ES-I3 (cell line): ENCODE data around the gene METTL21A.

ENCODE experiments used
- H3K36me3 ChIP-seq: 2 replicates; pipeline ENCODE4 v1.6.1; 2013; ENCODE audit warnings: mild to moderate bottlenecking, low read length, control low read depth, moderate library complexity; ENCODE audit not compliant: insufficient read depth
- H3K4me1 ChIP-seq: 2 replicates; pipeline ENCODE4 v1.6.1; 2013; ENCODE audit warnings: mild to moderate bottlenecking, control low read depth, low read length; ENCODE audit not compliant: insufficient read depth
- H3K9ac ChIP-seq: 2 replicates; pipeline ENCODE4 v1.6.1; 2013; ENCODE audit warnings: low read depth, mild to moderate bottlenecking, low read length, moderate library complexity
- H3K9me3 ChIP-seq: 2 replicates; pipeline ENCODE4 v1.6.1; 2013; ENCODE audit warnings: mild to moderate bottlenecking, low read length, moderate library complexity; ENCODE audit not compliant: control insufficient read depth, insufficient read depth

The METTL21A gene

DNA sequence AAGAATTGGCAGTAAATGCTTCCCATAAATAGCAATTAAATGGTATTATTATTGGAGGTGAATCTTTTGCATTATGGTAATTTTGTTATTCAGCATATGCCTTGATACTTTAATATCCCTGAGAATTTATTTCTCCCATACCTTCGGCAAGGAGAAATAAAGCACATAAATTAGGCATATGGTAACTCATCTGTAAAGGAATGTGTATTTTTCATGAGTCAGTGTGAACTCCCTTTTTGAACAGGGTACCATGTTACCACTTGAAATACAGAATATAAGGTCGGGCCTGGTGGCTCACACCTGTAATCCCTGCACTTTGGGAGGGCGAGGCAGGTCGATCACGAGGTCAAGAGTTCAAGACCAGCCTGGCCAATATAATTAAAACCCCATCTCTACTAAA is 18.4 kb downstream of the METTL21A start:
- Histone ChIP-seq H3K9ac (no peak overlapping the region), H3K36me3 (no peaks in the 10 kb centered on the region), H3K4me1 (no peaks in the 10 kb centered on the region), H3K9me3 (no peaks in the 10 kb centered on the region)

DNA sequence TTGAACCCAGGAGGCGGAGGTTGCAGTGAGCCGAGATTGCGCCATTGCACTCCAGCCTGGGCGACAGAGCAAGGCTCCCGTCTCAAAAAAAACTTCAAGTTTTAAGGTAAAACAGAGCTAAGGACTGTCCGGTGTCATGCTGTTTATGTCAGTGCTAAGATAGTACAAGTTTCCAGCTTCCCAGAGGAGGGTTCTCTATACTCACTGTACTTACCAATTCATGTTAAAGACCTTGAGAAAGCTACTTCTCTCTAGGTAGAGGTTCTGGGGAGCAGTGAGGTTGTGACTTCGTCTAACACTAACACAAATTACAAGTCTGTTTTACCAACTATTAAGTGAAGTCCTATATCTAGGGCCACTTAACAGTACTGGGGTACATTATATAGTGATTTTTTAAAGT is 18.8 kb downstream of the METTL21A start:
- Histone ChIP-seq H3K36me3 (no peaks in the 10 kb centered on the region), H3K9ac (no peak overlapping the region), H3K9me3 (no peaks in the 10 kb centered on the region), H3K4me1 (no peaks in the 10 kb centered on the region)

DNA sequence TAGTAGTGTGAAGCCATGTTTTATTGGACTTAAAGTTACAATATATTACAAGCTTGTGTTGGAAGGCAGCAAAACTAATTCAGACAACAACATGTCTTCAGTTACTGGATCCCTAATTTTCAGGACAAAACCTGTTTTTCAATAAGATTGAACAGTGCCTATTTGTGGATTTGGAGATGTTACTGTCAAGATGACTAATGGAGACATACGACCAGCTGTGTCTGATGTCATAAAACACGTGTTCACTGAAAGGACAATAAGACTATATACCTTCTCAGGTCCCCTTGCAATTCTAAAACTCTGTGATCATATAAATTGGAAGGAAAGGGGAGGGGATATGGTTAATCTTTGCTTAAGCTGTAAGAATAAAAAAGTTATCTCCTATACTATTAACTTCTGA is 21.7 kb downstream of the METTL21A start:
- no peak overlapping the region for H3K9ac ChIP-seq
- no peaks in the 10 kb centered on the region for H3K9me3 ChIP-seq
- no peaks in the 10 kb centered on the region for H3K36me3 ChIP-seq
- H3K4me1 ChIP-seq = no peaks in the 10 kb centered on the region

DNA sequence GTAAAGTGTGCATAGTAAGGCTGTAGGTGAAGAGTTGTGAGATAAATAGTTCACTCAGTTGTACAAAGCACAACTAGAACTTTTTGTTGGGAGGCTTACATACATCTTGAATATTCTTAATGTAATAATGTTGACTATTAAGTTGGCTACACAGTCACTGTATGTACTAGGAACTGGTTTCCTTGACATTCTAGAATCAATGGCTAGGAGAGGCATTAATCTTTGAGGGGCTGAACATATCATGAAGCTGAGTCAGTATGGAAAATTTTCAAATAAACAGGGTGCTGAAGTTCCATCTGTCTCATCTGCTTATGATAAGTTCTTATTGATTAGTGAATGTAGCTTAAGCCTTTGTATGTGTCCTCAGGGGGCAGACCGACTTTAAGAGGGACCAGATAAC is 23.4 kb downstream of the METTL21A start:
- Histone ChIP-seq H3K36me3 (peaks cover 5% of the 10 kb centered on the region; the same call in 1 of the 2 replicates), H3K4me1 (no peaks in the 10 kb centered on the region), H3K9me3 (no peaks in the 10 kb centered on the region), H3K9ac (no peak overlapping the region)

DNA sequence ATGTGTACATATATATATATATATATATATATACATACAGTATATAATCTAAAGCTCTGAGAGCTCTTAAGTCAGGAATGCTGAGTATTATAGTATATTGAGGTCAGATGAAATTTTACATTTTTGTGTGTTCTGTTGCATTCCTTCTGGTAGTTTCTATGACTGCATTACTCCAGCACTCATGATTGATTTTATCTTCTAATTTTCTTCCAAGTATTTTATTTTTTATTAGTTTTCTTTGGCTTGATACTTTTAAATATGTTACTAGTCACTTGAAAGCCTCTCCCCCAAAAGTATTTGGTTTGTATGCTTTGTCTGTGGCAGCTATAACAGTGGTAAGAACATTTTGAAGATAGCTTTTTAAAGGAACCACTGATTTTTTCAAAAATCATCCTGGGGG is 25.0 kb downstream of the METTL21A start:
- no peaks in the 10 kb centered on the region for H3K4me1 ChIP-seq
- no peaks in the 10 kb centered on the region for H3K9me3 ChIP-seq
- no peak overlapping the region for H3K9ac ChIP-seq
- peaks cover 7% of the 10 kb centered on the region; the same call in 1 of the 2 replicates for H3K36me3 ChIP-seq

DNA sequence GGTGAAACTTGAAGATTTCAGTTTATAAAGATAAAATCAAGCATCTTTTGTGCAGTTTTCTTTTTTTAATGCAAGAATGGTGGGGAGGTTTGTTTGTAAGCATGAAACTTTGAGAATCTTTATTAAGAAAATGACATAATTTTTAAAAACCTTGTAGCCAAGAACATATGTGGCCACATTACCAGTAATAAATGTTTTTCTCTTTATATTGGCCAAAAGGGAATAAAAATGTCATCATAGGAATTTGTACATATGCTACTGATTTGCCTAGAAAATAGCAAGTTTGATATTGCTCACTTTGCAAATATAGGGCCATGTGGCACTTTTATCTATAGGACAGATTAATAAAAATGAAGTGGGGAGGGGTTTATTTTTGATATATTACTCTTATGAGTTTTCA is 25.6 kb downstream of the METTL21A start:
- Histone ChIP-seq H3K9ac (no peak overlapping the region), H3K9me3 (no peaks in the 10 kb centered on the region), H3K4me1 (no peaks in the 10 kb centered on the region), H3K36me3 (peaks cover 8% of the 10 kb centered on the region; the same call in 1 of the 2 replicates)

DNA sequence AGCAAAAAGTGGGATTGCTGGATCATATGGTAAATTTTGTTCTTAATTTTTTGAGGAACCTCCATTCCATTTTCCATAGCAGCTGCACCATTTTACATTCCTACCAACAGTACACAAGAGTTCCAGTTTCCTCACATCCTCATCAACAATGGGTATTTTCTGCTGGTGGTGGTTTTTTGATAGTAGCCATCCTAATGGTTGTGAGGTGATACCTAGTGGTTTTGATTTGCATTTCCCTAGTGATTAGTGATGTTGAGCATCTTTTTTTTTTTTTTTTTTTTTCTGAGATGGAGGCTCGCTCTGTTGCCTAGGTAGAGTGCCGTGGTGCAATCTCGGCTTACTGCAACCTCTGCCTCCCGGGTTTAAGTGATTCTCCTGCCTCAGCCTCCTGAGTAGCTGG is 30.5 kb downstream of the METTL21A start:
- H3K36me3 ChIP-seq = peaks cover 13% of the 10 kb centered on the region
- no peaks in the 10 kb centered on the region for H3K4me1 ChIP-seq

DNA sequence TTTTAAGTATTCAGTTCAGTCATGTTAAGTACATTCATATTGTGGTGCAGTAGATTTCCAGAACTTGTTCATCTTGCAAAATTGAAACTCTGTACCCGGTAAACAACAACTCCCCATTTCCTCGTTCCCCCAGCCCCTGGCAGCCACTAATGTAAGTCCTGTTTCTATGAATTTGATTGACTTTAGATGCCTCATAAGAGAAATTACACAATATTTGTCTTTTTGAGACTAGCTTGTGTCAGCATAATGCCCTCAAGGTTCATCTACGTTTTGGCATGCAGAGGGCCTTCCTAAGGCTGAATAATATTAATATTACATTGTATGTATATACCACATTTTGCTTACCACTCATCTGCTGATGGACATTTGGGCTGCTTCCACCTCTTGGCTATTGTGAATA is 30.9 kb downstream of the METTL21A start:
- Histone ChIP-seq H3K4me1 (no peaks in the 10 kb centered on the region), H3K9me3 (no peaks in the 10 kb centered on the region), H3K36me3 (peaks cover 13% of the 10 kb centered on the region), H3K9ac (no peak overlapping the region)

More for the DNA sequence above, 30.5 kb downstream of the METTL21A start:
- H3K9me3 ChIP-seq = no peaks in the 10 kb centered on the region
- no peak overlapping the region for H3K9ac ChIP-seq

DNA sequence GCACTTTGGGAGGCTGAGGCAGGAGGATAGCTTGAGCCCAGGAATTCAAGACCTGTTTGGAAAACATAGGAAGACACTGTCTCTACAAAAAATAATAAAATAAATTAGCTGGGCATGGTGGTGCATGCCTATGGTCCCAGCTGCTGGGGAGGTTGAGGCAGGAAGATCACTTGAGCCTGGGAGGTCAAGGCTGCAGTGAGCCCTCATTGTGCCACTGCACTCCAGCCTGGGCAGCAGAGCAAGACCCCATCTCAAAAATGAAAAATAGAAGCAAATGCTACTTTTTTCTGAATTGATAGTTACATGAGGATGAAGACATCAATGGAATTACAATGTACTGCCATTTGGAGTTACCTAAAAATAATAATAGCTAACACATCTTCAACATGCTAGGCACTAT is 31.9 kb downstream of the METTL21A start:
- Histone ChIP-seq H3K36me3 (peaks cover 13% of the 10 kb centered on the region), H3K9me3 (no peaks in the 10 kb centered on the region), H3K4me1 (no peaks in the 10 kb centered on the region), H3K9ac (no peak overlapping the region)

DNA sequence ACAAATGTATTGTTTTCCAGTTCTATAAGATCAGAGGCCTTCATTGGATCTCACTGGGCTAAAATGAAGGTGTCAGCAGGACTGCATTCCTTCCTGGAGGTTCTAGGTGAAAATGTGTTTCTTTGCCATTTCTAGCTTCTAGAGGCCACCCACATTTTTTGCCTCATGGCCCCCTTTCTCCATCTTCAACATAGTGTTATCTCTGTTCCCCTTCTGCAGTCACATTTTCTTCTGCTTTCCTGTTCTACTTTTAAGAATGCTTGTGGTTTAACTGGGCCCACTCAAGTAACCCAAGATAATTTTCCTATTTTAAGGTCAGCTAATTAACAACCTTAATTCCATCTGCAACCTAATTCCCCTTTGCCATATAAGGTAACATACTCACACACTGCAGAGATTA is 36.1 kb downstream of the METTL21A start:
- no peaks in the 10 kb centered on the region for H3K4me1 ChIP-seq
- H3K9ac ChIP-seq = no peak overlapping the region
- H3K9me3 ChIP-seq = no peaks in the 10 kb centered on the region
- H3K36me3 ChIP-seq = peaks cover 16% of the 10 kb centered on the region

DNA sequence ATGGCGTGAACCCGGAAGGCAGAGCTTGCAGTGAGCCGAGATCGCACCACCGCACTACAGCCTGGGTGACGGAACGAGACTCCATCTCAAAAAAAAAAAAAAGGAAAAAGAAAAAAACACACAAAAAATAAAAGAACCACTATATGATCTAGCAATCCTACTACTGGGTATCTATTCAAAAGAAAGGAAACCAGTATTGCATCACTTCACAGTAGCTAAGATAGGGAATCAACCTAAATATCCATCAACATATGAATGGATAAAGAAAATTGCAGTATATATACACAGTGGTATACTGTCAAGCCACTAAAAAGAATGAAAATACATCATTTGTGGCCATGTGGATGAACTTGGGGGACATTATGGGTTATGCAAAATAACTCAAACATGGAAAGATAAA is 37.9 kb downstream of the METTL21A start:
- peaks cover 16% of the 10 kb centered on the region for H3K36me3 ChIP-seq
- no peak overlapping the region for H3K9ac ChIP-seq
- no peaks in the 10 kb centered on the region for H3K4me1 ChIP-seq
- no peaks in the 10 kb centered on the region for H3K9me3 ChIP-seq

DNA sequence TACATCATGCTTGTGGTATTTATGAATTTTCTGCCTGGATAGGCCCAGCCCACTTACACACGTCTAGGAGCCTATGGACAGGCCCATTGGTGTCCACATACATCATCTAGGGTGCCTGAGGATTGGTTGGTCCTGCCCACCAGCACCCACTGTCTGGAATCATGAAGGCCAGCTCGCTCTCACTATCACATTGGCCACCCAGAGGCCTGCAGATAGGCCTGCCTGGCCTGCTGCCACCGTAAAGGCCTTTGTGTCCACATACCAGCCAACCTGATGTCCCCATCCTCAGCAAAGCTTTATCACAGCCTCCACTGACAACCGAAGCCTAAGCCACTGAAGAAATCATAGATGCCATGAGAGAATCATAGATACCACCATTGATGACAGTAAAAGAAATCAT is 40.2 kb downstream of the METTL21A start:
- Histone ChIP-seq H3K9me3 (no peaks in the 10 kb centered on the region), H3K9ac (no peak overlapping the region), H3K4me1 (no peaks in the 10 kb centered on the region), H3K36me3 (peaks cover 23% of the 10 kb centered on the region)

DNA sequence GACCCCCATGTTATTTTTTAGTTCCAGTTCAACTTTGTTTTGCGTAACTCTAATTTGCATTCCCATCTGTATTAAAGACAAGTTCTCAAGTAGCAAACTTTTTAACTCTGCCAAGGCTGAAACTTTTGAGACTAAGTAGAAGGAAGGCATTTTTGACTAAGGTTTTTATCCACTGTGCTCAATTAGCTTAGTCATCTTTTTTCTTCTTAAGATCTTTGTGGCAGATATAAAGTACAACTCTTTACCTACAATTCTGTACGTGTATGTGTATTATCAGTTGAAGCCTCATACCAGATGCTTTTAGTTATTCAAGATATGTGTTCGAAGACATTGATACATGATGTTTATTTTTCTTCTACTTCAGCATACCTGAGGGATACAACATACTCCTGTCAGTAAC is 53.8 kb downstream of the METTL21A start:
- peaks cover 10% of the 10 kb centered on the region; the same call in 1 of the 2 replicates for H3K36me3 ChIP-seq
- H3K9me3 ChIP-seq = no peaks in the 10 kb centered on the region
- H3K9ac ChIP-seq = no peak overlapping the region
- no peaks in the 10 kb centered on the region for H3K4me1 ChIP-seq

DNA sequence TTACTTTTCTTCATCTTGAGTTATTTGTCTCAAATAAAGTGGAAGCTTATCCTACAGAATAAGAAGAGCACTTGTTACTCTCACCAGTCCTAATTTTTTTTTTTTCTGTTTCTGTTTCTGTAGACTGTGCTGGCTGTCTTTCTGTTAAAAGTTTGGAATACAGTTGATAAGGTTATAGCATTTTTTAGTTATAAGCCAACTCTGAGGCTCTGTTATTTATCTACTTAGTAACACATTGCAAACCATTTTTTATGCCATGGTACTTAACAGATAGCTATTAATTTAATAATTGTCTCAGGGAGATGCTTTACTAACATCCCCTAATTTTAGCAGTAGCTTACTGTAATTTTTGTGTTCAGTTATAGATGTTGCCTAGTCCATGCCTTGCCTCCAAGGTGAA is 57.5 kb downstream of the METTL21A start:
- Histone ChIP-seq H3K9ac (no peak overlapping the region), H3K4me1 (no peaks in the 10 kb centered on the region), H3K36me3 (peaks cover 13% of the 10 kb centered on the region; the same call in 1 of the 2 replicates), H3K9me3 (no peaks in the 10 kb centered on the region)

DNA sequence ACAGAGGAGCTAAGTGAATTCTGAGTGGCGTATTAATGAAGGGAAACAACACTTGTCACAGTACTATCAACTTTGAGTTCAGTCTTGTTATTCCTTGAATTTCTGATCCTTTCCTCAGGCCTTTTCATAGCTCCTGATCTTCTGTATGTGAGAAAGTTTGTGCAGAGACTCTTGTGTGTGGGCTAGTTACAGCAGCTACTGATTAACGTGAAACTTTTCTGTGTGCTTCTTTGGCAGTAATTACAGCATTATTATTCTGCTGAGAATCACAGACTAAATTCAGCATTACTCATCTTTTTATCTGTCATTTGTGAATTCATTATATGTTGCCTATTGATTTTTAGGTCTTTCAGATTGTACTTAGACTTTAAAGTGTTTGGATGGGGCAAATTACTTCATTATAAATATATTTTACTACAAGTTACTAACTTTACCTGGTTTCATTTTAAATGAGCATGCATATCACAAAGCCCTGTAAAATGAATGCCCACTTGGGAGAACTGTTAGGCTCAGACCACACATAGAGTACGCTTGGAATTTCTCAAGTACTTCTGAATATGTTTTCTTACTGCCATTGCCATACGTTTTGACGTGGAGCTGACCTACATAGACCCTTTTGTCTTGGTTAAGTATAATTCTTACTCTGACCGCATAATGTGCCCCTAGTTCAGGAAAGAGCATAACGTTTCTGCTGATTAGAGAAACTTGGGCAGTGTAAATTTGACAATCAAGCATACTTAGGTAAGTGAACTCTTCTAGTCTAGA is 59.3 kb downstream of the METTL21A start:
- Histone ChIP-seq H3K36me3 (peaks cover 6% of the 10 kb centered on the region), H3K4me1 (peaks cover 7% of the 10 kb centered on the region; the same call in 1 of the 2 replicates)

More for the DNA sequence above, 59.3 kb downstream of the METTL21A start:
- H3K9me3 ChIP-seq = no peaks in the 10 kb centered on the region
- no peak overlapping the region for H3K9ac ChIP-seq
